AG04450 (cell line): ENCODE results near the gene MACF1. TPM values are rescaled to one million over a fixed set of nuclear protein-coding genes. Genes with fewer than 3 reads are reported as not detected.

ENCODE experiments used
- CTCF ChIA-PET: fragments of 300-600, 350-600 bp; formaldehyde crosslinking; extraction: SDS; loops from one replicate; lab custom pipeline; 2022; ENCODE audit warnings: antibody characterized with exemption, inconsistent platforms; lab: Charles Lee
- POLR2A ChIA-PET: fragments of 350-600 bp; formaldehyde crosslinking; extraction: SDS; loops from one replicate; lab custom pipeline; 2021; ENCODE audit warnings: antibody characterized with exemption, inconsistent platforms; lab: Yijun Ruan, JAX
- DNase-seq: peaks from one replicate; pipeline ENCODE4 v3.0.0-alpha.2; 2011; ENCODE audit warnings: low read depth, low spot score
- H3K27ac ChIP-seq: one replicate; pipeline ENCODE4 v1.5.1; 2012; ENCODE audit warnings: low read depth, low read length, control low read depth
- H3K27me3 ChIP-seq: one replicate; pipeline ENCODE4 v1.6.0; 2012; ENCODE audit warnings: low read length; ENCODE audit not compliant: control insufficient read depth, insufficient read depth
- H3K4me3 ChIP-seq: 2 replicates; pipeline ENCODE4 v1.5.1; 2011; ENCODE audit warnings: mild to moderate bottlenecking, low read depth, low read length, control low read depth
- H3K9me3 ChIP-seq: 2 replicates; pipeline ENCODE4 v1.5.1; 2012; ENCODE audit warnings: low read length; ENCODE audit not compliant: control insufficient read depth, insufficient read depth
- CTCF ChIP-seq: IDR thresholded peaks from 2 replicates; pipeline ENCODE4 v1.5.1; 2011; ENCODE audit warnings: low read depth, low read length, control low read depth, inconsistent platforms
- polyA plus RNA-seq: library from polyadenylated mRNA; depleted of rRNA; stranded (reverse); fragments of >200 nt; gene quantifications from 2 replicates; pipeline ENCODE4 v1.2.3, GENCODE V29; 2011

MACF1 gene
- polyA plus RNA-seq, 1 experiment, result 118 TPM

GRCh38 chr1:39332828-39333227, 128.3 kb downstream of the MACF1 start:
- H3K9me3 ChIP-seq, result no peaks in the 10 kb centered on the region
- no peak for TF ChIP-seq CTCF
- no peaks in the 10 kb centered on the region for H3K27me3 ChIP-seq
- H3K4me3 ChIP-seq, result no peak overlapping the region
- no peak for DNase-seq
- ChIA-PET POLR2A (interaction anchor here (0.5 kb wide), 1 partner anchor 198 kb away, joined by 8 read pairs; no protein-coding TSS in a partner anchor), CTCF (interaction anchor here (0.6 to 2.0 kb wide), 2 partner anchors 13 to 206 kb away, joined by 4 to 5 read pairs; no protein-coding TSS in a partner anchor)
- no peak overlapping the region for H3K27ac ChIP-seq

GRCh38 chr1:39333296-39333695, 128.8 kb downstream of the MACF1 start:
- Histone ChIP-seq H3K4me3 (no peak overlapping the region), H3K9me3 (no peaks in the 10 kb centered on the region), H3K27ac (no peak overlapping the region), H3K27me3 (no peaks in the 10 kb centered on the region)
- POLR2A ChIA-PET, result interaction anchor here (0.5 kb wide), 1 partner anchor 197 kb away, joined by 8 read pairs; no protein-coding TSS in a partner anchor
- no peak for DNase-seq
- TF ChIP-seq CTCF, result no peak
- CTCF ChIA-PET, result interaction anchor here (2.0 kb wide), 1 partner anchor 206 kb away, joined by 4 read pairs; no protein-coding TSS in a partner anchor

- ChIA-PET CTCF (no interaction called here), POLR2A (no interaction called here)
- TF ChIP-seq CTCF, result no peak
- Histone ChIP-seq H3K4me3 (no peak overlapping the region), H3K27ac (no peak overlapping the region), H3K27me3 (no peaks in the 10 kb centered on the region), H3K9me3 (no peaks in the 10 kb centered on the region)
- no peak for DNase-seq
Observed at GRCh38 chr1:39335216-39335615, 130.7 kb downstream of the MACF1 start.

- no peak for DNase-seq
- no peak overlapping the region for H3K27ac ChIP-seq
- CTCF ChIA-PET, result interaction anchor here (0.7 kb wide), 1 partner anchor 74 kb away, joined by 3 read pairs; no protein-coding TSS in a partner anchor
- H3K9me3 ChIP-seq, result no peaks in the 10 kb centered on the region
- no peak overlapping the region for H3K4me3 ChIP-seq
- POLR2A ChIA-PET, result interaction anchor here (0.7 kb wide), 1 partner anchor 32 kb away, joined by 6 read pairs; no protein-coding TSS in a partner anchor
- H3K27me3 ChIP-seq, result no peaks in the 10 kb centered on the region
- TF ChIP-seq CTCF, result no peak
Observed at GRCh38 chr1:39337067-39337466, 132.6 kb downstream of the MACF1 start.

GRCh38 chr1:39342776-39343175, 138.3 kb downstream of the MACF1 start:
- no peaks in the 10 kb centered on the region for H3K9me3 ChIP-seq
- ChIA-PET CTCF (no interaction called here), POLR2A (no interaction called here)
- no peak overlapping the region for H3K4me3 ChIP-seq
- TF ChIP-seq CTCF, result no peak
- H3K27ac ChIP-seq, result no peak overlapping the region
- no peak for DNase-seq
- no peaks in the 10 kb centered on the region for H3K27me3 ChIP-seq
